T-cell (primary cell): ENCODE results near the gene NMNAT3. TPM values are rescaled to one million over a fixed set of nuclear protein-coding genes. Genes with fewer than 3 reads are reported as not detected.

Experiments
- ATAC-seq, 4 experiments: fragments of 200-7000 bp in 3 of 4; fragments of 150-1000 bp in 1 of 4; cut with Tn5 transposase; replicated peaks in 1 of 4; 1 replicate in 3 of 4; 2 replicates in 1 of 4; pipeline ENCODE4 v1.10.0; 2021; ENCODE audit warnings: moderate library complexity in 3 of 4, mild to moderate bottlenecking in 2 of 4, moderate number of reproducible peaks in 1 of 4
- CTCF ChIA-PET, 2 donors: fragments of 300-600 bp; sonication (Branson Sonifier 250); formaldehyde crosslinking; loops; one replicate each; lab custom pipeline; 2022; ENCODE audit warnings: antibody characterized with exemption in 2 of 2; lab: Charles Lee
- POLR2A ChIA-PET, 2 donors: fragments of 300-600 bp; sonication (Branson Sonifier 250); formaldehyde crosslinking; loops; one replicate each; lab custom pipeline; 2022; ENCODE audit warnings: antibody characterized with exemption in 2 of 2; lab: Charles Lee
- DNase-seq, 35 experiments: peaks; one replicate each; pipeline versions ENCODE4 v3.0.0 to v3.0.0-alpha.2; 2013 to 2023
- H3K27ac ChIP-seq: one replicate; pipeline ENCODE4 v1.5.1; 2013; ENCODE audit warnings: low read length
- H3K27me3 ChIP-seq, 2 experiments: replicated peaks in 1 of 2; 1 replicate in 1 of 2; 2 replicates in 1 of 2; pipeline versions ENCODE4 v1.6.1 to v1.7.0; 2013; ENCODE audit warnings: low read length in 1 of 2, mixed read lengths in 1 of 2; ENCODE audit not compliant: control insufficient read depth in 2 of 2, insufficient read depth in 2 of 2; ENCODE audit errors: extremely low read depth in 1 of 2
- H3K36me3 ChIP-seq, 2 donors: 1 replicate in 1 of 2; 2 replicates in 1 of 2; pipeline versions ENCODE4 v1.6.1 to v1.7.0; 2013; ENCODE audit warnings: low read length in 1 of 2; ENCODE audit not compliant: control insufficient read depth in 2 of 2, insufficient read depth in 1 of 2; ENCODE audit errors: extremely low read depth in 1 of 2
- H3K4me1 ChIP-seq, 2 experiments: 1 replicate in 1 of 2; 2 replicates in 1 of 2; pipeline versions ENCODE4 v1.6.1 to v1.7.0; 2013; ENCODE audit warnings: low read length in 2 of 2, mixed read lengths in 1 of 2; ENCODE audit not compliant: insufficient read depth in 2 of 2, control insufficient read depth in 1 of 2; ENCODE audit errors: extremely low read depth in 1 of 2
- H3K4me3 ChIP-seq, 2 donors: 1 replicate in 1 of 2; 2 replicates in 1 of 2; pipeline versions ENCODE4 v1.5.1 to v1.7.0; 2013; ENCODE audit warnings: mild to moderate bottlenecking in 2 of 2, low read length in 1 of 2, moderate library complexity in 1 of 2; ENCODE audit not compliant: control insufficient read depth in 1 of 2; ENCODE audit errors: extremely low read depth in 1 of 2
- H3K9me3 ChIP-seq: 2 replicates; pipeline ENCODE4 v1.7.0; 2013
- H3K27ac Mint-ChIP-seq, 2 donors: one replicate each; pipeline ENCODE4 v1.8.0; 2020 to 2021; ENCODE audit warnings: mild to moderate bottlenecking in 2 of 2, mixed read lengths in 2 of 2
- H3K27me3 Mint-ChIP-seq, 2 donors: one replicate each; pipeline ENCODE4 v1.8.0; 2021 to 2022; ENCODE audit warnings: mixed read lengths in 2 of 2
- H3K36me3 Mint-ChIP-seq: one replicate; pipeline ENCODE4 v1.8.0; 2021; ENCODE audit warnings: mixed read lengths
- H3K4me1 Mint-ChIP-seq, 3 donors: one replicate each; pipeline ENCODE4 v1.8.0; 2020 to 2022; ENCODE audit warnings: mixed read lengths in 3 of 3, mild to moderate bottlenecking in 1 of 3
- H3K4me3 Mint-ChIP-seq, 3 donors: one replicate each; pipeline ENCODE4 v1.8.0; 2020 to 2022; ENCODE audit warnings: mild to moderate bottlenecking in 3 of 3, mixed read lengths in 3 of 3, moderate library complexity in 3 of 3
- H3K9me3 Mint-ChIP-seq, 3 donors: one replicate each; pipeline ENCODE4 v1.8.0; 2020 to 2022; ENCODE audit warnings: mixed read lengths in 3 of 3
- WGBS: methylation state at CpG from one replicate; pipeline ENCODE4 v1.1.5; 2013; ENCODE audit warnings: missing lambda C conversion rate; ENCODE audit not compliant: insufficient coverage; 5-methylcytosine and 5-hydroxymethylcytosine counted together
- total RNA-seq, 35 experiments: library from RNA in 6 of 35; stranded (reverse) in 6 of 35; fragments of 120-200 nt in 1 of 35; gene quantifications; one replicate each; pipeline versions ENCODE4 v1.2.1 to v1.2.4 and lab custom pipeline; 2013 to 2026

NMNAT3 gene
- total RNA-seq, 5 donors from 2014 or later (not counting 1 experiment from before 2014, with no cell fraction given): 2.4 to 5.3 (median 4.8) TPM

- no peak for DNase-seq
- ChIA-PET POLR2A (no interaction called here), CTCF (no interaction called here)
- Mint-ChIP-seq H3K9me3 (no peaks in the 10 kb centered on the region), H3K27ac (no peak overlapping the region), H3K36me3 (no peaks in the 10 kb centered on the region), H3K4me3 (no peak overlapping the region), H3K4me1 (peaks cover 0 to 2% (median 1%) of the 10 kb centered on the region in 3 donors), H3K27me3 (peaks cover 28 to 31% of the 10 kb centered on the region in 2 donors)
- H3K27ac ChIP-seq: no peak overlapping the region
- peaks cover 0 to 2% of the 10 kb centered on the region in 2 experiments for H3K4me1 ChIP-seq
- 90% methylated on average over 1 of the region's 1 CpG for WGBS
- ATAC-seq: no peak
- no peaks in the 10 kb centered on the region for H3K36me3 ChIP-seq
- H3K27me3 ChIP-seq: peaks cover 5 to 20% of the 10 kb centered on the region in 2 experiments
- H3K4me3 ChIP-seq: no peak overlapping the region
- no peaks in the 10 kb centered on the region for H3K9me3 ChIP-seq
Observed at GRCh38 chr3:139534455-139534812, 143.3 kb downstream of the NMNAT3 start.

DNA sequence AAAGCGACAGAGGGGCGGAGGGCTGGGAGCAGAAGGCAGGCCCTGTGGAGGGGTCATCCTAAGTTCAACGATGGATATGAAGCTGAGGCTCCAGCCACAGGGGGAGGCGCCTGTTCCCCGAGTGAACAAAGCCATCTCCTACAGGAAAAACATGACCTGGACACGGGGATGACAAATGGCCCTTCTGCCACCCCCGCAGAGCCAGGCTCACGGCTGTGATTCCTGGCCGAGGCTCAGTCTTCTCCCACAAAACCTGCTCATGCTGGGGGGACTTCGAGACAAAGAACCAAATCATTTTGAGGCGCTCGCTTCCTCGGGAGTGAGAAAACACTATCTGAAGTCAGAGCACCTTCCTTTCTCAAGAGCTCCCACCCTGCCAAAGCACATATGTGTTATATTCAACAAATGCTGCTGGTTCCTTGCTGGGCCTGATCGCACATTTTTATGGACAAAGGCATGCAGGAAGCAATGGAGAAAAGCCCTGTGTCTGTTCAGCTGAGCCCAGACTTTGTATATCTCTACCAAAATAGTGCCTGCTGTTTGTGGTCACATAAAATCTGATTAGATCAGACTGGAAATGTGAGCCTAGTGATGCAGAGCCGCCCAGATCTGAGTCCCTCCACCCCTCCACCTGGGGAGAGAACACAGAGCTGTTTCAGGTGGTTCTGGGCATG lies 143.9 kb downstream of the NMNAT3 start:
- no peak for DNase-seq
- no peak overlapping the region for H3K27ac ChIP-seq
- H3K9me3 Mint-ChIP-seq: no peaks in the 10 kb centered on the region
- H3K27me3 ChIP-seq: peaks cover 5 to 16% of the 10 kb centered on the region in 2 experiments
- no peaks in the 10 kb centered on the region for H3K36me3 Mint-ChIP-seq
- 82% methylated on average over 12 of the region's 15 CpGs for WGBS
- no peaks in the 10 kb centered on the region for H3K9me3 ChIP-seq
- no peaks in the 10 kb centered on the region for H3K4me1 ChIP-seq
- ChIA-PET POLR2A (no interaction called here), CTCF (no interaction called here)
- H3K4me1 Mint-ChIP-seq: peaks cover 0 to under 1% (median under 1%) of the 10 kb centered on the region in 3 donors
- peaks cover 27 to 30% of the 10 kb centered on the region in 2 donors for H3K27me3 Mint-ChIP-seq
- no peak for ATAC-seq
- no peak overlapping the region for H3K27ac Mint-ChIP-seq
- no peak overlapping the region for H3K4me3 Mint-ChIP-seq
- H3K4me3 ChIP-seq: no peak overlapping the region
- no peaks in the 10 kb centered on the region for H3K36me3 ChIP-seq

DNA sequence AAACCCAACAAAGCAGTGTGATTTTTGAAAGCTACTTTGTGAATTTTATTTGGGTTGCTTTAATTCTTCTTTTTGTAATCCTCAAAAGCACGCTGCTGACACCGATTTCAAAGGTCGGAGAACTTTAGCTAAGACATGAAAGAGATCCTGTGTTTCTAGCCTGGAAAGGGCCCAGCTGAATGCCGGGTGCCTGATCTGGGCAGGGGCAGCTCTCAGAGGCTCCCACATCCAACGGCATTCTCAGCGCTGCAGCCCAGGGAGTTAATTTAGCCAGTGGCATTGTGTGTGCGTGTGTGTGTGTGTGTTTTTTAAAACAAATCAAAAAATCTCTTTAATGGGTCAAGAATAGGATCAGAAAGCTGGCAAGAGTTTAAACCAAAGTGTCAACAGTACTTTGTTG lies 144.8 kb downstream of the NMNAT3 start:
- ChIA-PET CTCF (no interaction called here), POLR2A (no interaction called here)
- no peak overlapping the region for H3K4me3 ChIP-seq
- Mint-ChIP-seq H3K36me3 (no peaks in the 10 kb centered on the region), H3K27me3 (peaks cover 17 to 21% of the 10 kb centered on the region in 2 donors), H3K9me3 (no peaks in the 10 kb centered on the region), H3K4me1 (no peaks in the 10 kb centered on the region), H3K4me3 (no peak overlapping the region), H3K27ac (no peak overlapping the region)
- no peak overlapping the region for H3K27ac ChIP-seq
- 88% methylated on average over 4 of the region's 7 CpGs for WGBS
- H3K9me3 ChIP-seq: no peaks in the 10 kb centered on the region
- H3K36me3 ChIP-seq: no peaks in the 10 kb centered on the region
- H3K4me1 ChIP-seq: no peaks in the 10 kb centered on the region
- ATAC-seq (no peak), DNase-seq (no peak)
- H3K27me3 ChIP-seq: peaks cover 1 to 10% of the 10 kb centered on the region in 2 experiments

- no peaks in the 10 kb centered on the region for H3K36me3 Mint-ChIP-seq
- Histone ChIP-seq H3K27me3 (peaks cover 0 to 4% of the 10 kb centered on the region in 2 experiments), H3K4me3 (no peak overlapping the region), H3K4me1 (no peaks in the 10 kb centered on the region), H3K9me3 (no peaks in the 10 kb centered on the region), H3K27ac (no peak overlapping the region), H3K36me3 (no peaks in the 10 kb centered on the region)
- H3K27me3 Mint-ChIP-seq: peaks cover 4 to 6% of the 10 kb centered on the region in 2 donors
- ChIA-PET POLR2A (no interaction called here), CTCF (no interaction called here)
- WGBS: 100% methylated on average over 1 of the region's 2 CpGs
- H3K4me1 Mint-ChIP-seq: no peaks in the 10 kb centered on the region
- no peak overlapping the region for H3K4me3 Mint-ChIP-seq
- DNase-seq (no peak), ATAC-seq (no peak)
- H3K27ac Mint-ChIP-seq: no peak overlapping the region
- no peaks in the 10 kb centered on the region for H3K9me3 Mint-ChIP-seq
Observed at GRCh38 chr3:139530717-139531116, 147.1 kb downstream of the NMNAT3 start.

GRCh38 chr3:139529662-139530061 lies 148.1 kb downstream of the NMNAT3 start:
- no peak overlapping the region for H3K4me3 ChIP-seq
- no peak overlapping the region for H3K27ac Mint-ChIP-seq
- H3K4me1 Mint-ChIP-seq: no peaks in the 10 kb centered on the region
- H3K36me3 Mint-ChIP-seq: no peaks in the 10 kb centered on the region
- no peaks in the 10 kb centered on the region for H3K9me3 ChIP-seq
- H3K27ac ChIP-seq: no peak overlapping the region
- DNase-seq (no peak), ATAC-seq (no peak)
- WGBS: 87% methylated on average over 2 of the region's 4 CpGs
- POLR2A ChIA-PET: no interaction called here
- H3K4me3 Mint-ChIP-seq: no peak overlapping the region
- H3K27me3 ChIP-seq: peaks cover 0 to 4% of the 10 kb centered on the region in 2 experiments
- H3K27me3 Mint-ChIP-seq: no peaks in the 10 kb centered on the region
- no peaks in the 10 kb centered on the region for H3K9me3 Mint-ChIP-seq
- H3K4me1 ChIP-seq: no peaks in the 10 kb centered on the region
- CTCF ChIA-PET: no interaction called here
- no peaks in the 10 kb centered on the region for H3K36me3 ChIP-seq

DNA sequence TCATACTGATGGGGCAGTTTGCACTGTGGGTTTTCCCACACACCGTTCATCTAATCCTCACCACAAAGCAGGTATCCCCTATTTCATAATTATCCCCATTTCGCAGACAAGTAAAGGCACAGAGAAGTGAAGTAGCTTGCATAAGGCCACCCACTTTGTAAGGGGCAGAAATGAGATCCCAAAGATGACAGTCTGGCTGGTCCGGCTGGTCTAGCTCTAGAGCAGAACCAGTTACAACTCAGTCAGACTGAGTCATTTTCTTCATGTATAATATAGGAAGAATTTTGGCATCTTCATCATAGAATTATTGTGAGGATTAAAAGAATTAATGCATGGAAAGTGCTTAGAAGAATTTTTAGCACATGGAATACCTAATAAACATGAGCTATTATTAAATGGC lies 148.8 kb downstream of the NMNAT3 start:
- H3K4me3 ChIP-seq: no peak overlapping the region
- H3K27ac Mint-ChIP-seq: no peak overlapping the region
- H3K36me3 ChIP-seq: no peaks in the 10 kb centered on the region
- no peak overlapping the region for H3K27ac ChIP-seq
- CTCF ChIA-PET: no interaction called here
- no CpG with 5 or more reads among the region's 3 CpGs for whole genome bisulfite sequencing
- H3K9me3 ChIP-seq: no peaks in the 10 kb centered on the region
- no peak overlapping the region for H3K4me3 Mint-ChIP-seq
- H3K27me3 Mint-ChIP-seq: peaks cover 0 to 3% of the 10 kb centered on the region in 2 donors
- H3K9me3 Mint-ChIP-seq: no peaks in the 10 kb centered on the region
- POLR2A ChIA-PET: no interaction called here
- H3K27me3 ChIP-seq: peaks cover 0 to 4% of the 10 kb centered on the region in 2 experiments
- H3K36me3 Mint-ChIP-seq: no peaks in the 10 kb centered on the region
- no peaks in the 10 kb centered on the region for H3K4me1 Mint-ChIP-seq
- no peaks in the 10 kb centered on the region for H3K4me1 ChIP-seq
- ATAC-seq (no peak), DNase-seq (no peak)
